ENCODE measurements around the gene TRMT61A.
"Not testable (repeated sequence)": the region's sequence is repeated elsewhere in the genome, so short reads cannot be mapped to it uniquely, and the experiment has no call there.

The TRMT61A gene

DNA sequence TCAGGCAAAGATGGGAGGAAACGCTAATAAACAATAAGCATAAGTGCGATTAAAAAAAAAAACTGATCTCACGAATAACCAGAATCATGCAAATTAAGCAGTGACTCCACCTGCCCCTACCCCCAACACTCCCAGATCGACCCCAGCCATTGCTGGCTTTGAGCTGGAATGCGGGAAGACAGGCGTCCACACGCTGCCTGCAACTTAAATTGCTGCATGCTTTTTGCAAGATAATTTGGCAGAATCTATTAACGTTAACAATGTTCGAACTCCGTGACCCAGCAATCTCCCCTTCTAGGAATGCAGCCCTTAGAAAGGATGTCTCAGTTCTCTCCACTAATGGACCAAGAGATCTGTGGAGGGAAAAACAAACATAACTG lies 5.4 kb upstream of the TRMT61A start:
- DNase-seq = no peak

DNA sequence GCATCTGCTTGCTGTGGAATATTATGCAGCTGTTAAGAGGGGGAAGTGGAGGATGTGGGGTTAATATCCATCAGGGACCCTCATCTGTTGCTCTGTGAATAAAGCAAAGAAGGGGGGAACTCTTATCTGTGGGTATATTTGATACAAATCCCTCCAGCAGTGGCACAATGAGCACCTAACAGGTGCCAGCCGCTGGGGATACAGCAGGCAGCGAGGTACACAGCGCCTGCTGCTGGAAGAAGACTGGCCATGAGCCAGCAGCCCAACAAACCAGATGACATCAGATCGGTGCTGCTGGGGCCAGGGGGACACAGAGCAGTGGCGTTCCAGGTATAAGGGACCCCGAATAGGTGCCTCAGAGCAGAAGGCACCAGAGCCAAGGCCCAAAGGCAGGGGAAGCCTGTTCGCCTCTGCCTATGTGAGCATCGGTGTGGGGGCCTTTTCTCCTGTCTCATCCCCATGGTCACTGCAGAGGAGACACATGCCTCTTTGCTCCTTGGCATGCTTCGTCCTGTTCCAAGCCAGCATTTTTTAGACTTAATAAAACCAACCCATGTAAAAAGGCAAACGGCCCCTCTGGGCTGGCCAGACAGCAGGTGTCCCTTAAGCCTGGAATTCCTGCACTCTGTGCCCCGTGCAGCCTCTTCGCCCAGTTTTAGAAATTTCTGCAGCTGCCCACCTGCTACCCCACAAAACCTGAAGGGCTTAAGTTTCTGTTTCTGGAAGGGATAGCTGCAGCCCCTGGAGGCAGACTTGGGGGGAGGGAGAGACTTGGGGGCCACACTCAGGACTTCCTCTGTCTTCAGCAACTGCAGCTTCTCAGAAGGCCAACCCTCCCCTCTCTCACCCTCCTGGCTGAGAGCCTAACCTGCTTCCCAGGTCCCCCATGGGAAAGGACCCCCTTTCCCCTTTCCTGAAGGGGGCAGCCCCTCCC lies 4.7 kb upstream of the TRMT61A start:
- DNase-seq = no peak

DNA sequence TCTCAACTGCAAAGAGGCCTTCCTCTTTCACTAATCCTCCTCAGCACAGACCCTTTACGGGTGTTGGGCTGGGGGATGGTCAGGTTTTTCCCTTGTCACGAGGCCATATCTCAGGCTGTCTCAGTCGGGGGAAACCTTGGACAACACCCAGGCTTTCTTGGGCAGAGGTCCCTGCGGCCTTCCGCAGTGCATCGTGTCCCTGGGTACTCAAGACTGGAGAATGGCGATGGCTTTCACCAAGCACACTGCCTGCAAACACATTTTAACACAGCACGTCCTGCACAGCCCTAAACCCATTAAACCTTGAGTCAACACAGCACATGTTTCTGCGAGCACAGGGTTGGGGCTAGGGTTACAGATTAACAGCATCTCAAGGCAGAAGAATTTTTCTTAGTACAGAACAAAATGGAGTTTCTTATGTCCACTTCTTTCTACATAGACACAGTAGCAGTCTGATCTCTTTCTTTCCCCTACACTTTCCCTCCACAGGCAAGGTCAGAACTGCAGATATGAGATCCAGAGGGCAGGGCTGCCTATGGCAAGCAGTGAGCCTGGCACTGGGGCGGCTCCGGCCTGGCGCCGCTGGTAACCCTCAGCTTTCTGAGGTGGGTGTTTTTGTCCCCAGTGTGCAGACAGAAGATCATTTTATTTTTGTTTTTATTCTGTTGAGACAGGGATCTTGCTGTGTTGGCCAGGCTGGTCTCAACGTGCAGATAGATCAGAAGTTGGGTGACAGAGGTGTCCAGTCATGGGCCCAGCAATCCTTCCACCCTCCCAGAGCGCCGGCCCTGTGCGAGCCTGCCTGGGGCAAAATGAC lies 3.4 kb upstream of the TRMT61A start:
- not testable (repeated sequence) for DNase-seq

DNA sequence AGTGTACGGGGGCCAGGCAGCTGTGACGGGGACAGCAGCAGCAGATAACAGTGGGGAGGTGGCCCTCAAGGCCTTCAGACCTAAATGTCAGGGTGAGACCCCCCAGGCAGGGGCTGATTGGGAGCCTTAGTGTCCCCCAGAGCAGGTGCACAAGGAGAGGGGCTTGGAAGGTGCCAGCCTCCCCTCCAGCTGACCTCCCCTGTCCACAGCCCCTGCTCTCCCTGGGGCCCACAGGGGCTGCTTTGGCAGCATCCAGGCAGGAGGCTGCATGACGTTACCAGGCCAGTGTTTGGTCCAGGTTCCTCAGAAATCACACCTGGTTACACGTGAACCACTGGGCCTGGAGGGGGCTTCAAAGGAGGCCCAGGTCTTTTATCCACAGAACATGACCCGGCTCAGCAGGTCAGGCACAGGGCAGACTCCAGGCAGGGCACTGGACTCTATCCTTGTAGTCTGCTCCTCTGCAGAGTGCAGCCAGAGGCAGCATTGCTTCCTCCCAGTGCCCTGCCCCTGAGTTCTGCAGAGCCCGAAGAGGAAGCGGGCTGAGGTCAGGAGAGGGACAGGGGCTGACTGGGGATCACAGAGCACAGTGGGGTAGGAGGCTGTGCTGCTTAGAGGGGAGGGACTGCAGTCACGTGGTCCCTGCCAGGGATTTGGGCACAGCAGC lies 2.6 kb upstream of the TRMT61A start:
- DNase-seq = no peak

DNA sequence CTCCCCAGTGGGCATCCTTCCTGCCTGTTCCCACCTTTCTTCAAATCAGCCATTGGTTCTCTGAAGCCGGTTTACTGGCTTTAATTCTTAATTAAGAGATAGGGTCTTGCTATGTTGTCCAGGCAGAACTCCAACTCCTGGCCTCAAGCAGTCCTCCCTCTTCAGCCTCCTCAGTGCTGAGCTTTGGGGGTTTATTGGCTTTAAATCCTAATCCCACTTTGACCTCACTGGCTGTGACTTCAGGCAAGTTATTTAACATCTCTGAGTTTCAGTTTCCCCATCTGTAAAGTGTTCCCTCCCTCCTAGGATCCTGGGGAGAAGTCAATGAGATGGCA lies 2.1 kb upstream of the TRMT61A start:
- no peak for DNase-seq

DNA sequence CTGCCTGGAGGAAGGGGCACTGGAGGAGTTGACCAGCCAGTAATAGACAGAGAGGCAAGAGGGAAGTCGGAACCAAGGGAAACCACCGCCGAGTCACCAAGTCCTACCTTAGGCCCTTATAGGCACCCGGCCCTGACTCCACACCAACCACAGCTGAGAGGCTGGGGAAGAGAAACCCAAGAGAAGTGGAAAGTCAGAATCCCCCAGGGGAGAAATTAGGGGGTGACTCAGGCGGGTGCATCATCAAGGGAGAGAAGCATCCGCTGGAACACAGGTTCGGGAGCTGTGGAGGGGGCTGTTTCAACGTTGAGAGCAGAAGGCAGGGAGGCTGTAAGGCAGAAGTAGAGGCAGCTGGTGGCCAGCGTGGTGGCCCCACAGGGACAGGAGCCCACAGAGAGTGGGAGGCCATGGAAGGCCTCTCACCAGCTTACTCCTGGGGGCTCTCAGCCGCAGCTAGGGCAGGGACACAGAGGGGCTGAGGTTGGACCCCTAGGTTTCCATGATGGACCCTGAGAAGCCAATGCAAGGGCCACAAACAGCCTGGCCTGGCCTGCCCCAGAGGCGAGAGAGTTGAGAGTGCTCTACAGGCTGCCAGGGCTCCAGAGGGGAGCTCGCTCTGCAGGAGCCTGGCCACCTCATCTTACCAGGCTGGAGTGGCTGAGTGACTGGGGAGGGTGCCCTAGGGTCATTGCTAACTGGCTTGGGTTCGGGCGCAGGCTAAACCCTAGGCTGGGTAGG lies 1.4 kb upstream of the TRMT61A start:
- DNase-seq = no peak

DNA sequence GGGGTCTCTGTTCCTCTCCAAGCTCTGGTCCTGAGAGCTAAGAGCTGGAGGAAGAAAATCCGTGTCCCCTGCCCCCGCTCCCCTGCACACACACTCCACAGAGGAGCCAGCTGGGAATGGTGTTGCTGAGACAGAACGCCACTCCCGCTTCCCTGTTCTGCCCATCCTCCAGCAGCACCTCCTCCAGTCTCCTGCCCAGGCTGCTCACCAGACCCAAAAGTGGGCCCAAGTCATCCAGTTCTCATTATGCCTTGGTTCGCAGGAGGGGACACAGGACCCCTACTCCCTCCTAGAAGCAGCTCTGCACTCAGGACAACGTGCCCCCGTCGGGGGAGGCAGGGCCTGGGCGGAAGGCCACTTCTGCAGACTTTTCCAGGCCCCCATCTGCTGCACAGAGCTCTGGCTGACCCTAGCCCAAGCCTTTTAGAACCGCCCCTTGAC lies 830 bp upstream of the TRMT61A start:
- DNase-seq = no peak

DNA sequence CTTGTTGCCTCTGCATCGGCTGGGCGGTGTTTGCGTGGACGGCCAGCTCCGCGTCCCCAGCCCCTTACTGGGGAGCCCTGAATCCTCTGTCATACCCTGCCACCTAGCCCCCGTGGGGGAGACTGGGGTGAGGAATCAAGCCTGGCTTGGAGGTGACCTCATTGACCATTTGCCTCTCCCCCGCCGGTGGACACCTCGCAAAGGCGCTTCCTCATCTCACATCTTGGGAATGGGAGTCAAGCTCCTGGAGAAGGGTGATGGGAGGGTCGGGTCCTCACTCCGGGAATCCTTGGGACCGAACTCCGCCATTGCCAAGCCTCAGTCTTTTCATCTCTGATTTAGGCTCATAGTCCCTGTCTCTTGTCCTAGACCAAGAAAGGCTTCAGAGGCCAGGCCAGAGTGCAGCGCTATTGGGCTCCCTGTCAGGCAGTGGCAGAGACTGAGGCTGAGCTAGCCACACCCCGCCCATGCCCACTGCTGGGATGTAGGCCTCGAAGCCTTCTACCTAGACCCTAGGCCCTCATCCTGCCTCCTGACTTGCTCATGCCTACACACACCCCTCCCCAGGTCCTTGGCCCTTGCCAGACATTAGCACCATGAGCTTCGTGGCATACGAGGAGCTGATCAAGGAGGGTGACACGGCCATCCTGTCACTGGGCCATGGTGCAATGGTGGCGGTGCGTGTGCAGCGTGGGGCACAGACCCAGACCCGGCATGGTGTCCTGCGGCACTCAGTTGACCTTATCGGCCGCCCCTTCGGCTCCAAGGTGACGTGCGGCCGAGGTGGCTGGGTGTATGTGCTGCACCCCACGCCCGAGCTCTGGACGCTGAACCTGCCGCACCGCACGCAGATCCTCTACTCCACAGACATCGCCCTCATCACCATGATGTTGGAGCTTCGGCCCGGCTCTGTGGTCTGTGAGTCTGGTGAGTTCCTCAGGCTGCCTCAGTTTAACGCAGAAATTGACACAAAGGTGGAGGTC lies 678 bp downstream of the TRMT61A start:
- DNase-seq = no peak

DNA sequence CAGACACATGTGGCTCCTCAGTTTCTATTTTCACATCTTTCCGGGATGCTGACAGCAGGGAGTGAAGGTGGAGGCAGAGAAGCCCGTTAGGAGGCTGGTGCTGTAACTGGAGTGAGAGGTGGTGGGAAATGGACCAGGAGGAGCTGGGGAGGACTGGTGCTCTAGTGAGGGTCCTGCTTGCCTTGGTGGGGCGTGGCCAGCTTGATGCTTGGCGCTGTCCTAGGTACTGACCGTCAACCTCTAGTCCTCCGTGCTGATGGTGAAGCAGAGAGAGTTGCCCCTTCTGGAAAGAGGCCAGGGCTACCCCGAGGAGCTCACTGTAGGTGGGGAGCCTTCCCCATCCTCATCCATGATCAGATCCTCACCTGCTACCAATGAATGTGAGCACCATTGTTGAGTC lies 1.4 kb downstream of the TRMT61A start:
- no peak for DNase-seq

DNA sequence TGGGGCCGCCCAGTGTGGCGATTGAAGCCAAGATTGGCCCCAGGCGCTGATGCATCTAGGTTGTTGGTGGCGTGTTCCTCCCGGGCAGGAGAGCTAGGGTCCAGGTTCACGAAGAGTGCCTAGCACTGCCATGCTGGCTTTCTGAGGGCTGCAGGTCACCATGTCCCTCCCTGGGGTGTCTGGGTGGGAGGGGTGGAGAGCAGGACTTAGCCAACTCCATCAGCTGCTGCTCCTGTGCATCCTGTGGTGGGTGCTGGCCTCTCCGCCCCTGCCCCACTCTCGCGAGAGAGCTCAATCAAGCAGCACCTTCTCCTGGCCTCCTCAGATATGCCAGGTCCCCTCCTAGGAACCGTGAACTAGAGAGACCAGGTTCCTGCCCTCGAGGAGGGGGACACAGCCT lies 1.8 kb downstream of the TRMT61A start:
- DNase-seq = no peak

DNA sequence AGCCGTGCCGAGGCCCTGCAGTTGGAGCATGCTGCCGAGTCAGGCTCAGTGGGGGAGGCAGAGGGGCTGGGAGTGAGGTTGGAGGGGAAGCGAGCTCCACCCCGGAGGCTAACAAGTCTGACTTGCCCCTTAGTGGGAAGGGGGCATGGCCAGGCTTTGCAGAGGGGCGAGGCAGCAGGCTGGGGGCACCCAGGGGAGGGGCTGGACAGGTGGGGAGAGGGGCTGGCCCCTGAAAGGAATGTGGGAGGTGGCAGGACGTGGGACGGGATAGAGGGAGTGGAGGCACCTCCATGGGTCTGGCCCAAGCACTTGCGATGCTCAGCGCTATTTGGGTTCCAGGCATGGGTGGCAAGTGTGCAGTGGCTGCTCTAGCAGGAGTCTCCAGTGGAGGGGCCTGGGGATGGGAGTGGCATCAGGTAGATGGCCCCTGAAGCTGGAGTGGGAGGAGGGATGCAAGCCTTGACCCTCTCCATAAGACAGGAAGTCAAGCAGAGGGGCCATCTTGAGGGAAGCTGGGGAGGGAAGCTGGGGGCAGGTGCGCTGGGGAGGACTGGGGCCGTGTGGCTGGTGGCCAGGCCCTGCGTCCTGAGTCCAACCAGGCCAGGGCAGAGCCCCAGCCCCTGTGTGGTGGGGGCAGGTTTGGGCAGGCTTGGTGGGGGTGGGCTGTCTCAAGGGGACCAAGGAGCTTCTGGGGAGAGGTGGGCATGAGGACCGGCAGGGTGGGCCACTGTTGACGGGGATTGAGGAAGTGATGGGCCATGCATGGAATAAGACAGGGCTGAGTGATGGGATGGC lies 2.6 kb downstream of the TRMT61A start:
- DNase-seq = no peak

DNA sequence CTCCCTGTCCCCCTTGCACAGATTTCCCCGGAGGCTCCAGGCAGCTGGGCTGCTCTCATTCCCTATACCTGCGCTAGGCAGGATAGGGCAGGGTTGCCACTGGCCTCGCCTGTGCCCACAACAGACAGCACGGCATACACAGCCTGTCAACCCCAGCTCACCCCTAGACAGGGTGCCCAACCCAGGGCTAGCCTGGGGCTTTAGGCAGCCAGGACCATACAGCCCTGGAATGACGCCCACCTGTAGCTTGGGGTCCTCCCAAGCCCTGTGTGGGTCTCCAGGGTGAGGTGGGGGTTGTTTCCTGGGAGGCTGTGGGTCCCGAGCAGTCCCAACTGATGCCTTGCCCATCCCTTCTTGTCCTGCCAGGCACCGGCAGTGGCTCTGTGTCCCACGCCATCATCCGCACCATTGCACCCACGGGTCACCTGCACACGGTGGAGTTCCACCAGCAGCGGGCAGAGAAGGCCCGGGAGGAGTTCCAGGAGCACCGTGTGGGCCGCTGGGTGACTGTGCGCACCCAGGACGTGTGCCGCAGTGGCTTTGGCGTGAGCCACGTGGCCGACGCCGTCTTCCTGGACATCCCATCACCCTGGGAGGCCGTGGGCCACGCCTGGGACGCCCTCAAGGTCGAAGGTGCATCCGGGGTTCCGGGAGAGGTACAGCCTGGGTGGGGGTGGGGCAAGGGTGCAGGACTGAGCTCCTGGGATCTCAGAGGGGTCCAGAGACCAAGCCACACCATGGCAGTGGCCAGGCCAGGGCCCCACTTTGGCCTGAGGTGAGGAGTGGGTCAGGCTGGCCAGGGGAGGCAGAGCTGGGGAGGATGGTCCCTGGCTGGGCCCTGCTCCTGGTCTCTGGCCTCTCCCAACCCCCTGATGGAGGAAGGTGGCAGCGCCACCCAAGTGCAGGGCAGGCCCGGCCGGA lies 3.5 kb downstream of the TRMT61A start:
- no peak for DNase-seq

DNA sequence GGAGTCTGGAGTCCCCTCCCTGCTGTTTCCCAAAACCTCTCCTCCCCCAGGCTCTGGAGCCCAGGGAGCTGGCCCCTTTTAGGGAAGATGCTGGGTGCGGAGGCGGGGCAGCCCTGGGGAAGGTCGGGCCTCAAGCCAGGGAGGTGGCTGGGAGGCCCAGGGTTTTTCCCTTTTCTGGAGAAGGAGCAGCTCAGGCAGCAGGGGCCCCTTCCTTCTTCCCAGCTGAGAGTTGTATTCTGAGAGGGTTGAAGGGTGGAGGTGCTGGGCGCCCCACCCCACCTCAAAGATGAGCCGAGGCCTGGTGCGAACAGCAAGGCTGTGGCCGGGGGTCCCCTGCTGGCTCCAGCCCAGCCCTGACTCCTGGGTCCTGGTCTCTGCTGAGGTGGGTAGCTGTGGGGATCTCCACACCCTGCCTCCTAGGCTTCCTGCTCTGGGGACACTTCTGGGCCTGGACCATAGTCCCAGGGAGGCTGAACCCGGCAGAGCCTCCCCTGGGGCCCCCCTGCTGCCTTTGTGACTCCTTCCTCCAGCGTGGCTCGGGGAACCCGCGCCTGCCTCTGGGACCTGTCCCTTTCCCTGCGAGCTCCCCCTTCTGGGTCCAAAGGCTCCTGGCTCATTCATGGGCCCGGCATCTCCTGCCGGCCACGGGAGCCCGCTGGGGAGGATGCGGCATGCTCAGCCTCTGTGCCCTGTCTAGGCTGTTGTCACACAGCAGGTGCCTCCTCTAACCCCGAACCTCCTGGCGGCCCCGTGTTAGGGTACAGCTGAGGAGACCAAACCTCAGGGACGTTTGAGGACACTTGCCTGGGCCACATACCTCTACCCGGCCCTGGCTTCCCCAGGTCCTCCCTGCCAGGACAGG lies 4.4 kb downstream of the TRMT61A start:
- DNase-seq = no peak

DNA sequence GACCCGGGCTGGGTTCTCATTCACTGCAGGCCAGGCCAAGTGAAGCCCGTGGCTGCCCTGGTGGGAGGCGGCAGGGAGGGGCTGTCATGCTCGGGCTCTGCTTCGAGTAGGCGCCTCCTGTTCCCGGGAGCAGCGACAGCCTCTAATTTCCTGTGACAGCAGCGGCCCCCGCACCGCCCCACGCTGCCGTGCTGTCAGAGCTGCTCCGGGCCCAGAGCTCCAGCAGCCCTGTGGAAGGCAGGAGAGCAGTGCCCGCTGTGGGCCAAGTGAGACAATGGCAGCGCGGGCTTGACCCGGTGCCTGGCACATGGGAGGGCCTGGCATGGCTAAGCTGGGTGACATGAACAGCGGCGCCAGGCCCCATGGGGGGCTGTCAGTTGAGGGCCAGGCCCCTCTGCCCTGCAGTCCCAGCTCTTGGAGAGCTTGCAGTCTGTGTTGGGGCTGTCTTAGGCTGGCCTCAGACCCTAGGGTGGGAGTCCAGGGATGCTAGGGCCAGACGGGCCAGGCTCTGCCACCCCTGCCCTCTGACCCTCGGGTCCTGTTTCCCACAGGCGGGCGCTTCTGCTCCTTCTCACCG lies 5.1 kb downstream of the TRMT61A start:
- no peak for DNase-seq

DNA sequence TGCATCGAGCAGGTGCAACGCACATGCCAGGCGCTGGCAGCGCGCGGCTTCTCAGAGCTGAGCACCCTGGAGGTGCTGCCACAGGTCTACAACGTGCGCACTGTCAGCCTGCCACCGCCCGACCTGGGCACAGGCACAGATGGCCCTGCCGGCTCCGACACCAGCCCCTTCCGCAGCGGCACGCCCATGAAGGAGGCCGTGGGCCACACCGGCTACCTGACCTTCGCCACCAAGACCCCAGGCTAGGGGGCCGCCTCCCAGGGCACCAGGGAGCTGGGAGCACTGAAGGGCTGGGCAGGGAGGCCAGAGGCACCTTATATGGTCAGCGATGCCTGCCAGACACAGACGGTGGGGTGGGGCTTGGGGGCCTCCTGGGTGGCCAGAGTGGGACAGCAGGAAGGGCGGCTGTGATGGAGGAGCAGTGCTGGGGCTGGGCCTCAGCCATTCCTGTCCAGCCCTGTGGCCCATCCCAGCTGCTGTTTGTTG lies 5.6 kb downstream of the TRMT61A start:
- no peak for DNase-seq

DNA sequence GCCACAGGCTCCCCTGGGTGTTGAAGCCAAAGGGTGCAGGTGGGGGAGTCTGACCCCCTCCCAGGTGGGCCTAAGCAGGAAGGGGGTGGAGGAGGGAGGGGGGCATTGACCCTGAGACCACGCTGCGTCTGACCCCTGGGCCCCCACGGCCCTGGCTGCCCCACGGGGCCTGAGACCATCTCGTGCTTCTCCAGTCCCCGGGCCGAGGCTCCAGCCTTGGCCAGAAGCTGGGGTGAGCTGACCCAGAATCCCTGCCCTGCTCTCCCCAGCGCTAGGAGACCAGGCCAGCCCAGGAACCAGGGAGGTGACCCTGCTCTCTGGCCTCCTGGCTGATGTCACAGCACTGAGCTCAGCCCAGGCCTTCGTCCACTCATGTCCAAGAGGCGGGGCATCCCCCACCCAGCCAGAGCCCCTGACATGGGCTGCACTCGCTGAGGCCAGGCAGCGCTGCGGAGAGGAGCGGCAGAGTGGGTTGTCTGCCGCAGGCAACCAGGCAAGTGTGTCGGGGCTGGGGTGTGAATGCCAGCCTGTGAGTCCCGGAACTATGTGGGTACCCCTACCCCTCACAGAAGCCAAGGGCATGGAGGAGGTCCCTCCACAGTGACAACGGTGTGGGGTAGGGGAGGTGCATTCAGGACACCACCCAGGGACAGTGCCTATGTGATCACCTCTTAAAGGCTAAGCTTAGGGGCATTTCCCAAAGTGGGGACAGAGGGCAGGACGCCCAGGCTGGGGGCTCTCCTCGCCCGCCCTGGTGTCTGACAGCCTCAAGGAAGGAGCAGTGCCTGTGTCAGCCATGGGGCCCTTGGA lies 6.3 kb downstream of the TRMT61A start:
- no peak for DNase-seq

DNA sequence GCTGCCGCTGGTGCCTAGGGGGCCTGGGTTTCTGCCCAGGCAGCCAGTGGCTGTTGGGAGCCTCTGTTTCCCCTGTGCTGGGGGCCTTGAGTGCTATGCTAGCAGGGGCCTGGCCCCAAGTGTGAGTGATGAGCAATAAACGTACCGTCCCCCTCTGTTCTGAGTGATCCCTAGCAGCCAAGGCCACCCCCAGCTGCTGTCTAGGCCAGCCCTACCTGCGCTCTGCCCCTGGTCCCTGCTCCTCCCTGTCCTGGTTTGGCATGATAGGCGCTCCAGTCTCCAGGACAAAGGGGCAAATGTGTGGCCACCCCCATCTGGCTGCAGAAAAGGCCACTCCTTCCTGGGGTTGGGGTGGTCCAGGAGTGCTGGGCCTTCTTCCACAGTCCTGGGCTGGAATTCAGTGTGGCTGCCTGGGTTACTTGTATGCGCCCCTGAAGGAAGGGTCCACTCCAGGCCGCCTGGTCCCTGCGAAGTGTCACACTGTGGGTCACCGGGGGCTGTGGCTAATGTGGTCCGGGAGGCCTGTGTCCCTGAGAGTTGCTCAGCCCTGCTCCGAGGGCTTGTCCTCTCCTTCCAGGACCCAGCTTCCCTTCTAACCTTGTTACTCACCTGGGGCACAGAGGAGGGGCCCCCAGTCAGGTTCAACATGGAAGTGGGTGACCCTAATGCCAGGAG lies 7.0 kb downstream of the TRMT61A start:
- DNase-seq = no peak
